H1 (cell line): ENCODE results near the gene CEACAM21. TPM values are rescaled to one million over a fixed set of nuclear protein-coding genes. Genes with fewer than 3 reads are reported as not detected.

ENCODE experiments used
- CTCF ChIA-PET: fragments of 300-600 bp; sonication (Branson Sonifier 250); formaldehyde crosslinking; loops from one replicate; lab custom pipeline; 2021; ENCODE audit not compliant: partially characterized antibody; lab: Charles Lee
- POLR2A ChIA-PET: fragments of 300-600 bp; sonication (Branson Sonifier 250); formaldehyde crosslinking; loops from one replicate; lab custom pipeline; 2021; ENCODE audit warnings: inconsistent platforms; ENCODE audit not compliant: partially characterized antibody; lab: Charles Lee
- DNase-seq, 2 experiments: peaks; one replicate each; pipeline versions ENCODE4 v3.0.0 to v3.0.0-alpha.2; 2010 to 2022; ENCODE audit warnings: low spot score in 2 of 2, low read depth in 1 of 2, mixed read lengths in 1 of 2
- FAIRE-seq: peaks from 2 replicates; lab custom pipeline; 2011; peaks lifted over from hg19 to GRCh38; lab: Jason Lieb, UNC
- H2AFZ ChIP-seq: 2 replicates; pipeline ENCODE4 v1.8.1; 2012; ENCODE audit warnings: low read length, inconsistent platforms
- H2AK5ac ChIP-seq: 2 replicates; pipeline ENCODE4 v1.6.1; 2013; ENCODE audit warnings: low read depth, low read length
- H2BK120ac ChIP-seq: replicated peaks from 2 replicates; pipeline ENCODE3; 2013; ENCODE audit warnings: low read depth, low read length, inconsistent platforms
- H2BK12ac ChIP-seq: 2 replicates; pipeline ENCODE4 v1.6.1; 2013; ENCODE audit warnings: low read depth, low read length
- H2BK15ac ChIP-seq: 2 replicates; pipeline ENCODE4 v1.6.1; 2013; ENCODE audit warnings: low read length
- H2BK20ac ChIP-seq: 2 replicates; pipeline ENCODE4 v1.6.1; 2013; ENCODE audit warnings: low read length
- H2BK5ac ChIP-seq: 2 replicates; pipeline ENCODE4 v1.6.1; 2013; ENCODE audit warnings: low read depth, low read length
- H3K14ac ChIP-seq: 2 replicates; pipeline ENCODE4 v1.6.1; 2013; ENCODE audit warnings: inconsistent platforms; ENCODE audit not compliant: insufficient read length
- H3K18ac ChIP-seq: 2 replicates; pipeline ENCODE4 v1.6.1; 2013; ENCODE audit warnings: low read length; ENCODE audit errors: extremely low read depth
- H3K23ac ChIP-seq: 2 replicates; pipeline ENCODE4 v1.6.1; 2013; ENCODE audit warnings: inconsistent platforms; ENCODE audit not compliant: insufficient read length
- H3K23me2 ChIP-seq: 2 replicates; pipeline ENCODE4 v1.6.1; 2013; ENCODE audit warnings: low read depth, low read length
- H3K27ac ChIP-seq: 2 replicates; pipeline ENCODE4 v1.6.1; 2011; ENCODE audit warnings: low read depth, low read length, inconsistent platforms
- H3K27me3 ChIP-seq, 4 experiments: replicated peaks in 1 of 4; 1 replicate in 1 of 4; 2 replicates in 3 of 4; pipeline versions ENCODE4 v1.6.1 to v1.8.1; 2011 to 2013; ENCODE audit warnings: low read length in 3 of 4, mild to moderate bottlenecking in 3 of 4, inconsistent platforms in 2 of 4, mixed read lengths in 2 of 4, moderate library complexity in 1 of 4; ENCODE audit not compliant: control insufficient read depth in 3 of 4, insufficient read depth in 3 of 4; ENCODE audit errors: extremely low read depth in 1 of 4
- H3K36me3 ChIP-seq, 4 experiments: 2 replicates each; pipeline versions ENCODE4 v1.6.1 to v1.8.1; 2011 to 2013; ENCODE audit warnings: mild to moderate bottlenecking in 4 of 4, low read length in 3 of 4, moderate library complexity in 2 of 4, control low read depth in 1 of 4, inconsistent platforms in 1 of 4; ENCODE audit not compliant: insufficient read depth in 4 of 4, control insufficient read depth in 2 of 4
- H3K4ac ChIP-seq: replicated peaks from 2 replicates; pipeline ENCODE3; 2013; ENCODE audit warnings: low read length, low read depth, mixed read lengths, inconsistent platforms; ENCODE audit not compliant: insufficient read length
- H3K4me1 ChIP-seq, 4 experiments: replicated peaks in 1 of 4; 1 replicate in 1 of 4; 2 replicates in 3 of 4; pipeline versions ENCODE4 v1.6.1 to v1.8.1; 2011 to 2013; ENCODE audit warnings: low read length in 3 of 4, inconsistent platforms in 2 of 4, mixed read lengths in 1 of 4; ENCODE audit not compliant: insufficient read depth in 4 of 4, control insufficient read depth in 3 of 4
- H3K4me2 ChIP-seq, 2 experiments: 2 replicates each; pipeline versions ENCODE4 v1.6.1 to v1.8.1; 2011 to 2013; ENCODE audit warnings: low read depth in 2 of 2, low read length in 2 of 2, control low read depth in 1 of 2, inconsistent platforms in 1 of 2, mild to moderate bottlenecking in 1 of 2; ENCODE audit not compliant: insufficient read depth in 1 of 2
- H3K4me3 ChIP-seq, 4 experiments: fragments of 200-600, 300-600 bp in 1 of 4; sonication (generic), shearing (Covaris generic), sonication (Bioruptor Twin) in 1 of 4; 2 replicates each; pipeline versions ENCODE4 v1.5.1 to v1.8.1; 2011 to 2016; ENCODE audit warnings: low read length in 4 of 4, low read depth in 3 of 4, control low read depth in 2 of 4, inconsistent platforms in 2 of 4, mild to moderate bottlenecking in 2 of 4, mixed read lengths in 1 of 4, moderate library complexity in 1 of 4; ENCODE audit not compliant: insufficient read depth in 2 of 4; ENCODE audit errors: extremely low read depth in 1 of 4
- H3K56ac ChIP-seq: replicated peaks from 2 replicates; pipeline ENCODE3; 2013; ENCODE audit warnings: low read depth, mild to moderate bottlenecking, mixed read lengths, low read length, inconsistent platforms; ENCODE audit not compliant: insufficient read length
- H3K79me1 ChIP-seq: 2 replicates; pipeline ENCODE4 v1.6.1; 2013; ENCODE audit warnings: low read depth, low read length, control low read depth
- H3K79me2 ChIP-seq, 2 experiments: 2 replicates each; pipeline versions ENCODE4 v1.6.1 to v1.8.1; 2012 to 2013; ENCODE audit warnings: low read length in 2 of 2, mild to moderate bottlenecking in 2 of 2, inconsistent platforms in 1 of 2; ENCODE audit not compliant: insufficient read depth in 2 of 2, control insufficient read depth in 1 of 2
- H3K9ac ChIP-seq, 4 experiments: replicated peaks in 1 of 4; 1 replicate in 1 of 4; 2 replicates in 3 of 4; pipeline versions ENCODE4 v1.6.1 to v1.8.1; 2011 to 2013; ENCODE audit warnings: low read depth in 3 of 4, low read length in 3 of 4, control low read depth in 2 of 4, mild to moderate bottlenecking in 2 of 4, moderate library complexity in 2 of 4, inconsistent platforms in 1 of 4; ENCODE audit errors: extremely low read depth in 1 of 4
- H3K9me3 ChIP-seq, 2 experiments: 2 replicates each; pipeline versions ENCODE4 v1.6.1 to v1.8.1; 2012 to 2013; ENCODE audit warnings: mild to moderate bottlenecking in 2 of 2, moderate library complexity in 2 of 2, control low read depth in 1 of 2, inconsistent platforms in 1 of 2, low read depth in 1 of 2, low read length in 1 of 2, mixed read lengths in 1 of 2; ENCODE audit not compliant: insufficient read depth in 2 of 2
- H4K20me1 ChIP-seq, 2 experiments: replicated peaks in 1 of 2; 2 replicates each; pipeline versions ENCODE3 to v1.8.1; 2011 to 2013; ENCODE audit warnings: inconsistent platforms in 2 of 2, low read length in 2 of 2, mild to moderate bottlenecking in 1 of 2; ENCODE audit not compliant: insufficient read depth in 2 of 2, control insufficient read depth in 1 of 2
- H4K5ac ChIP-seq: 2 replicates; pipeline ENCODE4 v1.6.1; 2013; ENCODE audit warnings: low read length, low read depth, mixed read lengths, inconsistent platforms; ENCODE audit not compliant: insufficient read length
- H4K8ac ChIP-seq: 2 replicates; pipeline ENCODE4 v1.8.0; 2013; ENCODE audit warnings: mild to moderate bottlenecking, moderate library complexity, low read length, inconsistent platforms; ENCODE audit not compliant: insufficient read depth; ENCODE audit errors: extremely low read depth
- H4K91ac ChIP-seq: replicated peaks from 2 replicates; pipeline ENCODE3; 2013; ENCODE audit warnings: low read length, mixed read lengths, inconsistent platforms; ENCODE audit not compliant: insufficient read length
- BACH1 ChIP-seq: IDR thresholded peaks from 2 replicates; pipeline ENCODE4 v1.6.1; 2012; ENCODE audit warnings: low read length, improper control_type of control experiment
- CBX5 ChIP-seq: fragments of 300-800, 300-1000 bp; sonication (generic); IDR thresholded peaks from 2 replicates; pipeline ENCODE4 v1.7.1; 2016; ENCODE audit warnings: antibody characterized with exemption, low read length, low read depth
- CHD1 ChIP-seq: IDR thresholded peaks from 2 replicates; pipeline ENCODE4 v1.6.1; 2012; ENCODE audit warnings: low read depth, low read length, improper control_type of control experiment
- CHD2 ChIP-seq: IDR thresholded peaks from 2 replicates; pipeline ENCODE4 v1.6.1; 2012; ENCODE audit warnings: low read length, improper control_type of control experiment
- CREB1 ChIP-seq: IDR thresholded peaks from 2 replicates; pipeline ENCODE4 v1.6.1; 2012; ENCODE audit warnings: inconsistent platforms
- GTF2F1 ChIP-seq: IDR thresholded peaks from 2 replicates; pipeline ENCODE4 v1.6.1; 2012; ENCODE audit warnings: low read depth, low read length, improper control_type of control experiment, borderline replicate concordance
- JUN ChIP-seq: IDR thresholded peaks from 2 replicates; pipeline ENCODE4 v1.6.1; 2011; ENCODE audit warnings: low read depth, mild to moderate bottlenecking, improper control_type of control experiment, low read length
- KDM4A ChIP-seq: IDR thresholded peaks from one replicate; pipeline ENCODE4 v1.7.1; 2012; ENCODE audit warnings: low read depth, mild to moderate bottlenecking, moderate library complexity, low read length, inconsistent platforms; ENCODE audit not compliant: severe bottlenecking
- KDM5A ChIP-seq: fragments of 200-600 bp; IDR thresholded peaks from 2 replicates; pipeline ENCODE4 v1.7.1; 2012; ENCODE audit warnings: mild to moderate bottlenecking, low read length, inconsistent platforms, mixed read lengths
- POLR2A ChIP-seq, 2 experiments: IDR thresholded peaks; 1 replicate in 1 of 2; 2 replicates in 1 of 2; pipeline ENCODE4 v1.6.1; 2011; ENCODE audit warnings: low read depth in 2 of 2, low read length in 2 of 2, mild to moderate bottlenecking in 2 of 2; ENCODE audit errors: control extremely low read depth in 1 of 2
- RAD21 ChIP-seq, 2 experiments: IDR thresholded peaks in 1 of 2; conservative IDR thresholded peaks in 1 of 2; 2 replicates each; pipeline ENCODE4 v1.6.1; 2011; ENCODE audit warnings: low read depth in 2 of 2, low read length in 2 of 2, improper control_type of control experiment in 1 of 2, inconsistent platforms in 1 of 2, mild to moderate bottlenecking in 1 of 2, moderate library complexity in 1 of 2
- SIRT6 ChIP-seq: IDR thresholded peaks from one replicate; pipeline ENCODE4 v1.7.1; 2012; ENCODE audit warnings: low read length, inconsistent platforms
- SIX5 ChIP-seq: IDR thresholded peaks from 2 replicates; pipeline ENCODE4 v1.6.1; 2011; ENCODE audit warnings: mild to moderate bottlenecking, low read depth, low read length
- ZNF274 ChIP-seq: IDR thresholded peaks from 2 replicates; pipeline ENCODE4 v1.7.0; 2012; ENCODE audit warnings: low read length, borderline replicate concordance; ENCODE audit errors: extremely low read depth
- polyA plus RNA-seq, 7 experiments: library from polyadenylated mRNA; depleted of rRNA in 3 of 7; stranded (reverse) in 5 of 7; unstranded in 2 of 7; fragments of >200 nt in 5 of 7; fragments of 200-250 nt in 2 of 7; gene quantifications; 1 replicate in 5 of 7; 2 replicates in 1 of 7; 4 replicates in 1 of 7; pipeline versions ENCODE4 v1.2.1 to v1.2.3, GENCODE V29; 2011 to 2013; ENCODE audit warnings: missing spikeins in 2 of 7, mixed read lengths in 2 of 7
- total RNA-seq: library from RNA; stranded (reverse); fragmentation: NEBNext Ultra II Directional; extraction: Animal tissue kit (Norgen Biotek cat#: 25700); gene quantifications from 2 replicates; pipeline ENCODE4 v1.2.1, GENCODE V29; 2021
- TF ChIP-seq, protein P1 (sequence below): IDR thresholded peaks from 2 replicates; pipeline ENCODE4 v1.6.1; 2012; ENCODE audit warnings: inconsistent platforms
- TF ChIP-seq, protein P2 (sequence below): IDR thresholded peaks from 2 replicates; pipeline ENCODE4 v1.6.1; 2012; ENCODE audit warnings: inconsistent platforms

The CEACAM21 gene
- total and polyA plus RNA-seq, 2 of the 8 experiments (the other 6 are each of a cell fraction or from before 2014, with no cell fraction given) = not detected

DNA sequence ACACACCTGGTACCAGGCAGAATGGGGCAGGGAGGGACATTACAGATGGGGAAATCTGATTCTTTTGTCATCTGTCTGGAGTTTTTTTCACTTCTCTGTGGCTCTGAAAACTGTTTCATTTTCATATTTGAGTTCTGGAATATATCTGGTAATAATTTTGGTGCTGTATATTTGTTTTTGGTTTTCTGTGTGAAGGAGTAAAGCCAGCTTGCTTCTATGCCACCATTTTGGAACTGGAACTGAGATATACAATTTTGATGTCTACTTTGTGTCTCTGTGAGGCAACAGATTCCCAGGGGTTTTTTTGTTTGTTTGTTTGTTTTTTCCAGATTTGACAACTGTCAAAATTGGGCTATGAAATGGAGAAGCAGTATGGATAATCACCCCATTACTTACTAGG lies 34.8 kb downstream of the CEACAM21 start:
- H2AFZ ChIP-seq = no peak overlapping the region
- no peaks in the 10 kb centered on the region for H4K20me1 ChIP-seq
- H3K4me2 ChIP-seq = no peak overlapping the region
- H2BK5ac ChIP-seq = no peak overlapping the region
- H2BK15ac ChIP-seq = no peak overlapping the region
- no peak overlapping the region for H2BK12ac ChIP-seq
- H2BK20ac ChIP-seq = no peak overlapping the region
- no peaks in the 10 kb centered on the region; the same call in 1 of the 2 replicates for H3K23me2 ChIP-seq
- no peak for DNase-seq
- H3K27ac ChIP-seq = no peak overlapping the region
- H2AK5ac ChIP-seq = no peak overlapping the region
- no peaks in the 10 kb centered on the region for H3K36me3 ChIP-seq
- H4K5ac ChIP-seq = no peak overlapping the region
- no peak for FAIRE-seq
- H3K4ac ChIP-seq = no peak overlapping the region
- POLR2A ChIA-PET = no interaction called here
- H3K9me3 ChIP-seq = peaks cover 59 to 62% of the 10 kb centered on the region in 2 experiments
- H3K9ac ChIP-seq = no peak overlapping the region
- H4K8ac ChIP-seq = no peak overlapping the region
- no peak overlapping the region for H3K14ac ChIP-seq
- no peaks in the 10 kb centered on the region for H3K79me2 ChIP-seq
- no peak overlapping the region for H3K18ac ChIP-seq
- H2BK120ac ChIP-seq = no peak overlapping the region
- no peak overlapping the region for H3K56ac ChIP-seq
- H4K91ac ChIP-seq = no peak overlapping the region
- no peaks in the 10 kb centered on the region for H3K4me1 ChIP-seq
- CTCF ChIA-PET = no interaction called here
- H3K23ac ChIP-seq = no peak overlapping the region
- H3K4me3 ChIP-seq = no peak overlapping the region
- no peaks in the 10 kb centered on the region for H3K27me3 ChIP-seq
- no peaks in the 10 kb centered on the region for H3K79me1 ChIP-seq
- TF ChIP-seq KDM5A (no peak), RAD21 (IDR thresholded peaks at IDR 0.05 in 1 of 2, conservative IDR thresholded peaks at IDR 0.05 in 1 of 2; ENCODE audit: low read depth in 2 of 2, low read length in 2 of 2) (no peak), KDM4A (no peak), ZNF274 (no peak), SIRT6 (no peak), CHD2 (no peak), POLR2A (IDR thresholded peaks at IDR 0.05; ENCODE audit: control extremely low read depth in 1 of 2, low read depth in 2 of 2, low read length in 2 of 2) (no peak), CHD1 (no peak), CBX5 (no peak), CREB1 (no peak), BACH1 (no peak), GTF2F1 (no peak), JUN (no peak), SIX5 (no peak)
- TF ChIP-seq, protein P1, sequence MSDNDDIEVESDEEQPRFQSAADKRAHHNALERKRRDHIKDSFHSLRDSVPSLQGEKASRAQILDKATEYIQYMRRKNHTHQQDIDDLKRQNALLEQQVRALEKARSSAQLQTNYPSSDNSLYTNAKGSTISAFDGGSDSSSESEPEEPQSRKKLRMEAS = no peak
- TF ChIP-seq, protein P2, sequence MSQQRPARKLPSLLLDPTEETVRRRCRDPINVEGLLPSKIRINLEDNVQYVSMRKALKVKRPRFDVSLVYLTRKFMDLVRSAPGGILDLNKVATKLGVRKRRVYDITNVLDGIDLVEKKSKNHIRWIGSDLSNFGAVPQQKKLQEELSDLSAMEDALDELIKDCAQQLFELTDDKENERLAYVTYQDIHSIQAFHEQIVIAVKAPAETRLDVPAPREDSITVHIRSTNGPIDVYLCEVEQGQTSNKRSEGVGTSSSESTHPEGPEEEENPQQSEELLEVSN = no peak
